C4-2B (cell line): ENCODE data around the gene BLVRB.

Source experiments
- CTCF ChIP-seq: fragments of 450-650 bp; conservative IDR thresholded peaks from 2 replicates; pipeline ENCODE4 v1.5.1; 2017; ENCODE audit warnings: mild to moderate bottlenecking
- ZFX ChIP-seq: fragments of 450-650 bp; IDR thresholded peaks from 2 replicates; pipeline ENCODE4 v1.6.1; 2017

- no peak for TF ChIP-seq CTCF
- TF ChIP-seq ZFX = no peak
Observed at GRCh38 chr19:40466219-40466984, 857 bp upstream of the BLVRB start.
